Measurements from ENCODE around the gene RGS13. TPM values are rescaled to one million over a fixed set of nuclear protein-coding genes. Genes with fewer than 3 reads are reported as not detected.

Gene RGS13
- total and polyA plus RNA-seq, 2 donors (not counting 1 experiment from before 2014, with no cell fraction given): 0.22 to 0.59 TPM

DNA sequence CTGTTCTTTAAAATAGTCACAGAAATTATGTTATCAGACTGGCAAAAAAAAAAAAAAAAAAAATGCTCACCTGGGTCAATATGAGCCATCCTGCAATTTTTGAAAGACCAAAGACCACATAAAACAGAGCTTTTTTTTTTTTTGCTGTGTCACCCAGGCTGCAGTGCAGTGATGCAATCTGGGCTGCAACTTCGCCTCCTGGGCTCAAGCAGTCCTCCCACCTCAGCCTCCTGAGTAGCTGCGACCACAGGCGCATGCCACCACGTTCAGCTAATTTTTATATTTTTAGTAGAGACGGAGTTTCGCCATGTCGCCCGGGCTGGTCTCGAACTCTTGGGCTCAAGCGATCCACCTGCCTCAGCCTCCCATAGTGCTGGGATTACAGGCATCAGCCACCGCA is 62.8 kb downstream of the RGS13 start:
- no peaks in the 10 kb centered on the region for H3K9me3 ChIP-seq (ENCODE audit: control extremely low read depth in 1 of 3, control insufficient read depth in 2 of 3, insufficient read depth in 1 of 3, low read length in 2 of 3)
- CTCF ChIA-PET: no interaction called here
- Mint-ChIP-seq H3K9me3 (ENCODE audit: insufficient read depth) (no peaks in the 10 kb centered on the region), H3K4me1 (peaks cover 2% of the 10 kb centered on the region), H3K27me3 (peaks cover 11% of the 10 kb centered on the region), H3K27ac (no peak overlapping the region), H3K4me3 (no peak overlapping the region)
- no peak overlapping the region for H3K9ac ChIP-seq (ENCODE audit: low read length)
- H3K27ac ChIP-seq (ENCODE audit: low read length in 2 of 2): no peak overlapping the region
- no peak for TF ChIP-seq EZH2 (IDR thresholded peaks at IDR 0.05; ENCODE audit: borderline replicate concordance, insufficient read depth, low read depth, low read length, poor library complexity, severe bottlenecking)
- TF ChIP-seq, protein P1, sequence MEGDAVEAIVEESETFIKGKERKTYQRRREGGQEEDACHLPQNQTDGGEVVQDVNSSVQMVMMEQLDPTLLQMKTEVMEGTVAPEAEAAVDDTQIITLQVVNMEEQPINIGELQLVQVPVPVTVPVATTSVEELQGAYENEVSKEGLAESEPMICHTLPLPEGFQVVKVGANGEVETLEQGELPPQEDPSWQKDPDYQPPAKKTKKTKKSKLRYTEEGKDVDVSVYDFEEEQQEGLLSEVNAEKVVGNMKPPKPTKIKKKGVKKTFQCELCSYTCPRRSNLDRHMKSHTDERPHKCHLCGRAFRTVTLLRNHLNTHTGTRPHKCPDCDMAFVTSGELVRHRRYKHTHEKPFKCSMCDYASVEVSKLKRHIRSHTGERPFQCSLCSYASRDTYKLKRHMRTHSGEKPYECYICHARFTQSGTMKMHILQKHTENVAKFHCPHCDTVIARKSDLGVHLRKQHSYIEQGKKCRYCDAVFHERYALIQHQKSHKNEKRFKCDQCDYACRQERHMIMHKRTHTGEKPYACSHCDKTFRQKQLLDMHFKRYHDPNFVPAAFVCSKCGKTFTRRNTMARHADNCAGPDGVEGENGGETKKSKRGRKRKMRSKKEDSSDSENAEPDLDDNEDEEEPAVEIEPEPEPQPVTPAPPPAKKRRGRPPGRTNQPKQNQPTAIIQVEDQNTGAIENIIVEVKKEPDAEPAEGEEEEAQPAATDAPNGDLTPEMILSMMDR (IDR thresholded peaks at IDR 0.05): no peak
- intact Hi-C loops (cut with micrococcal nuclease): no loop called here
- no peaks in the 10 kb centered on the region for H4K20me1 ChIP-seq (ENCODE audit: control insufficient read depth, insufficient read depth, low read length, poor library complexity, severe bottlenecking)
- no peaks in the 10 kb centered on the region for H3K36me3 ChIP-seq (replicated peaks in 1 of 2; ENCODE audit: control extremely low read depth in 1 of 2, control insufficient read depth in 1 of 2, extremely low read depth in 1 of 2, insufficient read depth in 2 of 2, low read length in 1 of 2)
- no peak for DNase-seq
- WGBS (ENCODE audit: insufficient coverage): 94% methylated on average over 10 of the region's 11 CpGs
- H3K4me1 ChIP-seq (ENCODE audit: control insufficient read depth in 2 of 2, insufficient read depth in 2 of 2, low read length in 2 of 2): no peaks in the 10 kb centered on the region
- no peak for ATAC-seq (ENCODE audit: low read depth)
- POLR2A ChIA-PET: interaction anchor here (0.7 kb wide), 1 partner anchor 61 kb away, joined by 5 read pairs; no protein-coding TSS in a partner anchor
- H3K4me2 ChIP-seq (replicated peaks; ENCODE audit: low read depth, low read length, poor library complexity, severe bottlenecking): no peak overlapping the region
- H3K4me3 ChIP-seq (ENCODE audit: control extremely low read depth in 1 of 5, extremely low read depth in 1 of 5, insufficient read depth in 1 of 5, low read depth in 2 of 5, low read length in 4 of 5): no peak overlapping the region
- H2AFZ ChIP-seq (ENCODE audit: insufficient read depth, low read depth, low read length, poor library complexity, severe bottlenecking): no peak overlapping the region
- no peaks in the 10 kb centered on the region for H3K79me2 ChIP-seq (ENCODE audit: control insufficient read depth, insufficient read depth, low read length)
- no peaks in the 10 kb centered on the region for H3K27me3 ChIP-seq (replicated peaks in 1 of 4; ENCODE audit: control extremely low read depth in 1 of 4, control insufficient read depth in 3 of 4, insufficient read depth in 4 of 4, low read length in 3 of 4)

DNA sequence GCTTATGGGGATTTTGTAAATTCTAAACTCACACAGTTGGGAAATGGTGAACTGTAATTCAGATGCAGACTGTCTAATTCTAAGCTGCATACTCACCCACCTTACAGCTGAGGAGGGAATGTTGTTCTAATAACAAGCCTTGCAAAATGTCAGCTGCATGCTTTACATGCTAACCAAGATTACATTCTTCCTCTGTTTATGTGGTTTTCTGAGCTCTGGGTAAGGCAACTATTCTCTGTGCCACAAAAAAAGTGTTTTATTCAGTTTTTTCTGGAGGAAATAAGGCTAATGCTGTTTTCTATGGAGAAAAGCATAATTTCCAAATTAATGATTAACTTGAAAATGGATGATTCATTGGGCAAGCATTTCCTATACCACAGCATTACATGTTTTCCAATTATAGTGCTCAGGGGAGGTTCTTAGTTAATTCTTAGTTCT is 64.9 kb downstream of the RGS13 start:
- TF ChIP-seq EZH2 (IDR thresholded peaks at IDR 0.05; ENCODE audit: borderline replicate concordance, insufficient read depth, low read depth, low read length, poor library complexity, severe bottlenecking): no peak
- TF ChIP-seq, protein P1 (IDR thresholded peaks at IDR 0.05): no peak
- no peak overlapping the region for H3K4me2 ChIP-seq (replicated peaks; ENCODE audit: low read depth, low read length, poor library complexity, severe bottlenecking)

More for the DNA sequence above, 64.9 kb downstream of the RGS13 start:
- Histone ChIP-seq H3K27ac (ENCODE audit: low read length in 2 of 2) (no peak overlapping the region), H3K4me1 (ENCODE audit: control insufficient read depth in 2 of 2, insufficient read depth in 2 of 2, low read length in 2 of 2) (no peaks in the 10 kb centered on the region), H2AFZ (ENCODE audit: insufficient read depth, low read depth, low read length, poor library complexity, severe bottlenecking) (no peak overlapping the region), H3K79me2 (ENCODE audit: control insufficient read depth, insufficient read depth, low read length) (no peaks in the 10 kb centered on the region), H4K20me1 (ENCODE audit: control insufficient read depth, insufficient read depth, low read length, poor library complexity, severe bottlenecking) (no peaks in the 10 kb centered on the region), H3K9me3 (ENCODE audit: control extremely low read depth in 1 of 3, control insufficient read depth in 2 of 3, insufficient read depth in 1 of 3, low read length in 2 of 3) (peaks cover 0 to 1% (median 0%) of the 10 kb centered on the region in 3 donors), H3K9ac (ENCODE audit: low read length) (no peak overlapping the region), H3K36me3 (replicated peaks in 1 of 2; ENCODE audit: control extremely low read depth in 1 of 2, control insufficient read depth in 1 of 2, extremely low read depth in 1 of 2, insufficient read depth in 2 of 2, low read length in 1 of 2) (no peaks in the 10 kb centered on the region), H3K4me3 (ENCODE audit: control extremely low read depth in 1 of 5, extremely low read depth in 1 of 5, insufficient read depth in 1 of 5, low read depth in 2 of 5, low read length in 4 of 5) (no peak overlapping the region), H3K27me3 (replicated peaks in 1 of 4; ENCODE audit: control extremely low read depth in 1 of 4, control insufficient read depth in 3 of 4, insufficient read depth in 4 of 4, low read length in 3 of 4) (no peaks in the 10 kb centered on the region)
- Mint-ChIP-seq H3K4me3 (no peak overlapping the region), H3K4me1 (peaks cover 2% of the 10 kb centered on the region), H3K9me3 (ENCODE audit: insufficient read depth) (no peaks in the 10 kb centered on the region), H3K27ac (no peak overlapping the region), H3K27me3 (peaks cover 5% of the 10 kb centered on the region)
- CTCF ChIA-PET: no interaction called here
- ATAC-seq (ENCODE audit: low read depth) (no peak), DNase-seq (no peak)
- POLR2A ChIA-PET: no interaction called here
- intact Hi-C loops (cut with micrococcal nuclease): no loop called here

Measured in B cell (primary cell).